Astrocyte (in vitro differentiated cells and primary cell): Measurements from ENCODE around the gene BCAT1. TPM values are rescaled to one million over a fixed set of nuclear protein-coding genes. Genes with fewer than 3 reads are reported as not detected.

Experiments
- DNase-seq: peaks from one replicate; pipeline ENCODE4 v3.0.0-alpha.2; 2010; ENCODE audit warnings: low read depth
- FAIRE-seq: peaks from 2 replicates; lab custom pipeline; 2011; peaks lifted over from hg19 to GRCh38; lab: Jason Lieb, UNC
- H2AFZ ChIP-seq: 2 replicates; pipeline ENCODE4 v1.6.0; 2012; ENCODE audit warnings: low read depth, low read length, inconsistent platforms
- H3K27ac ChIP-seq: 2 replicates; pipeline ENCODE4 v1.5.1; 2011; ENCODE audit warnings: low read depth, low read length, inconsistent platforms
- H3K27me3 ChIP-seq: 2 replicates; pipeline ENCODE4 v1.6.0; 2011; ENCODE audit warnings: low read length, inconsistent platforms; ENCODE audit not compliant: insufficient read depth
- H3K36me3 ChIP-seq: 2 replicates; pipeline ENCODE4 v1.5.1; 2011; ENCODE audit warnings: low read length, inconsistent platforms; ENCODE audit not compliant: insufficient read depth
- H3K4me1 ChIP-seq: 2 replicates; pipeline ENCODE4 v1.5.1; 2011; ENCODE audit warnings: low read length, inconsistent platforms; ENCODE audit not compliant: insufficient read depth
- H3K4me2 ChIP-seq: 2 replicates; pipeline ENCODE4 v1.6.0; 2012; ENCODE audit warnings: low read length, inconsistent platforms
- H3K4me3 ChIP-seq: 2 replicates; pipeline ENCODE4 v1.5.1; 2011; ENCODE audit warnings: low read depth, mild to moderate bottlenecking, low read length, inconsistent platforms; ENCODE audit not compliant: insufficient read depth
- H3K79me2 ChIP-seq: 2 replicates; pipeline ENCODE4 v1.6.0; 2012; ENCODE audit warnings: mild to moderate bottlenecking, low read length, inconsistent platforms; ENCODE audit not compliant: insufficient read depth
- H3K9ac ChIP-seq: 2 replicates; pipeline ENCODE4 v1.6.0; 2012; ENCODE audit warnings: mild to moderate bottlenecking, low read length, inconsistent platforms
- H3K9me3 ChIP-seq: 2 replicates; pipeline ENCODE4 v1.5.1; 2012; ENCODE audit warnings: low read depth, mild to moderate bottlenecking, low read length, inconsistent platforms; ENCODE audit not compliant: insufficient read depth
- H4K20me1 ChIP-seq: 2 replicates; pipeline ENCODE4 v1.6.0; 2012; ENCODE audit warnings: low read length, inconsistent platforms; ENCODE audit not compliant: insufficient read depth
- H3K27ac Mint-ChIP-seq: one replicate; pipeline ENCODE4 v1.8.0; 2021; ENCODE audit warnings: mild to moderate bottlenecking, mixed read lengths; ENCODE audit not compliant: unreplicated experiment
- H3K27me3 Mint-ChIP-seq: one replicate; pipeline ENCODE4 v1.8.0; 2021; ENCODE audit warnings: low read depth, mixed read lengths; ENCODE audit not compliant: unreplicated experiment
- H3K36me3 Mint-ChIP-seq: one replicate; pipeline ENCODE4 v1.8.0; 2021; ENCODE audit warnings: low read depth, mixed read lengths; ENCODE audit not compliant: unreplicated experiment
- H3K4me1 Mint-ChIP-seq: one replicate; pipeline ENCODE4 v1.8.0; 2021; ENCODE audit warnings: low read depth, mixed read lengths; ENCODE audit not compliant: unreplicated experiment
- H3K4me3 Mint-ChIP-seq: one replicate; pipeline ENCODE4 v1.8.0; 2021; ENCODE audit warnings: mild to moderate bottlenecking, moderate library complexity, mixed read lengths; ENCODE audit not compliant: unreplicated experiment
- H3K9me3 Mint-ChIP-seq: one replicate; pipeline ENCODE4 v1.8.0; 2021; ENCODE audit warnings: mild to moderate bottlenecking, mixed read lengths; ENCODE audit not compliant: unreplicated experiment
- CTCF ChIP-seq: IDR thresholded peaks from 2 replicates; pipeline ENCODE4 v1.5.1; 2011; ENCODE audit warnings: low read depth, mild to moderate bottlenecking, inconsistent platforms, low read length, moderate library complexity; ENCODE audit not compliant: insufficient read depth
- EZH2 ChIP-seq: IDR thresholded peaks from 2 replicates; pipeline ENCODE4 v1.6.1; 2012; ENCODE audit warnings: mild to moderate bottlenecking, low read length, inconsistent platforms; ENCODE audit not compliant: insufficient read depth
- total RNA-seq: library from RNA; stranded (reverse); gene quantifications from 2 replicates; pipeline ENCODE4 v1.2.1, GENCODE V29; 2021

Gene BCAT1
- total RNA-seq, 1 donor from 2014 or later: 476 TPM

DNA sequence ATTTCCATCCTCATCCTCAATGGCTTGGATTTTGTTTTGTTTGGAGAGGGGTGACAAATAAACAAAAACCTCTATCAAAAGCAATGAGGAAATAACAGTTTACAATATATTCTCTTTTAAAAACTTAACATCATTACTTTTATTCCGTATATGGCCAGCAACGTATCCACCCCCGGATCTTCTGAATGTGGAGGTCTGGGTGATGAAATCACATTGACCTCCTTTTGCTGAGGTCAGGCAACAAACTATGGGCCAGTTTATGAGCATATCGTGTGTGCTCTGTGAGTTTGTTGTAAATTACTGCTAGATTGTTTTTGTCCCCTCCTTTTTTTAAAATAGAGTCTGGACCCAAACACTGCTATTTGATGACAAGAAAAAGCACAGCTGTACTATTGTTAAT lies 178.1 kb downstream of the BCAT1 start:
- no peak for DNase-seq
- no peak for TF ChIP-seq CTCF
- TF ChIP-seq EZH2: no peak
- Histone ChIP-seq H4K20me1 (no peaks in the 10 kb centered on the region), H3K4me3 (no peak overlapping the region), H3K9me3 (no peaks in the 10 kb centered on the region), H3K27me3 (no peaks in the 10 kb centered on the region), H3K36me3 (no peaks in the 10 kb centered on the region), H3K4me1 (no peaks in the 10 kb centered on the region), H3K9ac (no peak overlapping the region), H2AFZ (no peak overlapping the region), H3K4me2 (no peak overlapping the region), H3K27ac (no peak overlapping the region), H3K79me2 (no peaks in the 10 kb centered on the region)
- Mint-ChIP-seq H3K9me3 (peaks cover 4% of the 10 kb centered on the region), H3K27me3 (no peaks in the 10 kb centered on the region), H3K4me3 (no peak overlapping the region), H3K36me3 (peaks cover 2% of the 10 kb centered on the region), H3K27ac (peak overlapping the region; percentile 10), H3K4me1 (peaks cover 18% of the 10 kb centered on the region)
- FAIRE-seq: no peak

DNA sequence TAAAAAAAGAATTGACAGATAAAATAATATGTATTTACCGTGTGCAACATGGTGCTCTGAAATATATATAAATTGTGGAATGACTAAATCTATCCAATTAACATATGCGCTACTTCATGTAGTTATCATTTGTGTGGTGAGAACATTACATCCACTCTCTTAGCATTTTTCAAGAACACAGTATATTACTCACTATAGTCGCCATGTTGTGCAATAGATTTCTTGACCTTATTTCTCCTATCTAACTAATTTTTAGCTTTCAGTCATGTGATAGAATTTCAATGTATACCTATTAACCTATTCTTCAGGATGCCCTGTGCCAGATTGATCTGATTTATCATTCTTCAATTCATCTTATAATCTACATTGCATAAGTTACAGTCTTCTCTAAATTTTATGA lies 178.6 kb downstream of the BCAT1 start:
- Histone ChIP-seq H3K4me1 (no peaks in the 10 kb centered on the region), H2AFZ (no peak overlapping the region), H3K27ac (no peak overlapping the region), H3K4me3 (no peak overlapping the region), H3K36me3 (no peaks in the 10 kb centered on the region), H3K79me2 (no peaks in the 10 kb centered on the region), H3K27me3 (no peaks in the 10 kb centered on the region), H3K9me3 (no peaks in the 10 kb centered on the region), H4K20me1 (no peaks in the 10 kb centered on the region), H3K9ac (no peak overlapping the region), H3K4me2 (no peak overlapping the region)
- no peaks in the 10 kb centered on the region for H3K27me3 Mint-ChIP-seq
- peaks cover 18% of the 10 kb centered on the region for H3K4me1 Mint-ChIP-seq
- DNase-seq: no peak
- TF ChIP-seq EZH2 (no peak), CTCF (no peak)
- peaks cover 4% of the 10 kb centered on the region for H3K9me3 Mint-ChIP-seq
- H3K27ac Mint-ChIP-seq: no peak overlapping the region
- peaks cover 2% of the 10 kb centered on the region for H3K36me3 Mint-ChIP-seq
- H3K4me3 Mint-ChIP-seq: no peak overlapping the region
- no peak for FAIRE-seq

DNA sequence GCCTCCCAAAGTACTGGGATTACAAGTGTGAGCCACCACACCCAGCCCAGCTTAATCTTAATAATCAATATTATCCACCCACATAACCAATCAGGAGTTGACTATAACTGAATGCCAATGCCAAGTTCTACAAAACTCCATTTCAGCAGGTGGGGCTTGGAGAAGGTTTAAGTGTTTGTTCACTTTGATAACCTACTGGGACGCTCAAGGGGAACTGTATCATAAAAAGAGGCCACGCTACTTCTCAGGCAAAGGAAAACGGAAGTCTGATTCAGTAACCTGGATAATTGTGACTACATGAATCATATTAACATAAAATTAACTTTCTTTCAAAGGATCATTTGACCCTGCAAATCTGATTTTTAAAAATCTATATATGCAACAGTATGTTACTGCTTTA lies 179.2 kb downstream of the BCAT1 start:
- Histone ChIP-seq H2AFZ (no peak overlapping the region), H3K9ac (no peak overlapping the region), H3K79me2 (no peaks in the 10 kb centered on the region), H3K4me1 (no peaks in the 10 kb centered on the region), H3K27ac (no peak overlapping the region), H3K36me3 (no peaks in the 10 kb centered on the region), H3K9me3 (no peaks in the 10 kb centered on the region), H3K27me3 (no peaks in the 10 kb centered on the region), H3K4me2 (no peak overlapping the region), H3K4me3 (no peak overlapping the region), H4K20me1 (no peaks in the 10 kb centered on the region)
- Mint-ChIP-seq H3K4me3 (no peak overlapping the region), H3K9me3 (peaks cover 6% of the 10 kb centered on the region), H3K4me1 (peaks cover 18% of the 10 kb centered on the region), H3K27me3 (no peaks in the 10 kb centered on the region), H3K27ac (no peak overlapping the region), H3K36me3 (peaks cover 2% of the 10 kb centered on the region)
- FAIRE-seq (no peak), DNase-seq (no peak)
- TF ChIP-seq EZH2 (no peak), CTCF (no peak)
